Left lung (tissue), 10 donors: ENCODE results near the gene BCAS3. TPM values are rescaled to one million over a fixed set of nuclear protein-coding genes. Genes with fewer than 3 reads are reported as not detected.

Source experiments
- ATAC-seq: fragments of 200-7000 bp; cut with Tn5 transposase; one replicate; pipeline ENCODE4 v1.9.1; 2020; ENCODE audit warnings: moderate library complexity
- DNase-seq, 4 donors: peaks; one replicate each; pipeline ENCODE4 v3.0.0-alpha.2; 2013 to 2020
- H3K27ac ChIP-seq, 2 donors: fragments of 200-600 bp; sonication (generic) in 1 of 2; one replicate each; pipeline versions ENCODE4 v1.5.0 to v1.8.0; 2020 to 2021
- H3K27me3 ChIP-seq, 2 donors: fragments of 200-600 bp; sonication (generic) in 1 of 2; one replicate each; pipeline versions ENCODE4 v1.5.0 to v1.8.0; 2020 to 2021
- H3K36me3 ChIP-seq, 2 donors: fragments of 200-600 bp; sonication (generic) in 1 of 2; one replicate each; pipeline versions ENCODE4 v1.5.0 to v1.8.0; 2020 to 2021
- H3K4me1 ChIP-seq, 2 donors: fragments of 200-600 bp; one replicate each; pipeline ENCODE4 v1.8.0; 2021
- H3K4me3 ChIP-seq, 2 donors: fragments of 200-600 bp; sonication (generic) in 1 of 2; one replicate each; pipeline versions ENCODE4 v1.5.0 to v1.8.0; 2020 to 2021; ENCODE audit warnings: mild to moderate bottlenecking in 1 of 2
- H3K9me3 ChIP-seq, 2 donors: fragments of 200-600 bp; sonication (generic) in 1 of 2; one replicate each; pipeline versions ENCODE4 v1.5.0 to v1.8.0; 2020 to 2021
- CTCF ChIP-seq, 2 donors: fragments of 200-600 bp; sonication (generic) in 1 of 2; IDR thresholded peaks; one replicate each; pipeline versions ENCODE4 v1.5.0 to v1.8.0; 2021; ENCODE audit warnings: antibody characterized with exemption in 2 of 2
- intact Hi-C, 2 donors: fragments of 100-400 bp; cut with DNase I; formaldehyde crosslinking; loops; one replicate each; pipeline versions ENCODE4 v1.11.2 to v1.14.2; 2022
- polyA plus RNA-seq, 6 donors: library from polyadenylated mRNA; unstranded; fragments of 120-200 nt; gene quantifications; one replicate each; pipeline ENCODE4 v1.2.1, GENCODE V29; 2013; ENCODE audit not compliant: insufficient read length in 6 of 6
- total RNA-seq, 2 donors: library from RNA; stranded (reverse); fragmentation: NEBNext Ultra II Directional; extraction: Animal tissue kit (Norgen Biotek cat#: 25700); gene quantifications; one replicate each; pipeline ENCODE4 v1.2.1, GENCODE V29; 2021
- donor health status: DM: no; HTN: yes; CAD: no.
- donor health status: DM: no; HTN: no; CAD: no.

Gene BCAS3
- total and polyA plus RNA-seq, 8 donors = 21.2 to 29.6 (median 28.0) TPM

- ATAC-seq (no peak), DNase-seq (no peak)
- H3K27ac ChIP-seq = no peak overlapping the region
- H3K27me3 ChIP-seq = no peaks in the 10 kb centered on the region
- H3K4me3 ChIP-seq = no peak overlapping the region
- intact Hi-C loops = no loop called here
- no peaks in the 10 kb centered on the region for H3K36me3 ChIP-seq
- no peak for TF ChIP-seq CTCF (IDR thresholded peaks at IDR 0.05)
- H3K4me1 ChIP-seq = no peaks in the 10 kb centered on the region
- no peaks in the 10 kb centered on the region for H3K9me3 ChIP-seq
These were observed 507.7 kb downstream of the BCAS3 start for GRCh38 chr17:61185385-61185784.

DNA sequence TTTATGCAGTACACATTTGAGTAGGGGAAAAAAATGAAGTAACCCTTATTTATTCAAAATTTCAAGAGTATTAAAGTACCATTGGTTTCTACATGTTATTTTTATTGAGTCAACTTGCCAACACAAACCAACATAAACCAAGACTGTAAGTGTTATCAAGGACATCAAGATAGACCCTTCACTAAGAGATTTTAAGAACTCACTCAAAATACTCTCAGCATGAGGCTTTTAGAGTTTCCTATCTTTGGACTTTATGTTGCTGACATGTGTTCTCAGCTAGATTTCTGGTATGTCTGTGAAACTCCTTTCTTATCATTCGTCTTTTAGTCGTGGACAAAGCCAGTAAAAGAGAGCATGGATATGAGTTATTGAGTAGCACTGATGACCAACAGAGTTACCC lies 509.4 kb downstream of the BCAS3 start:
- ATAC-seq = peak; percentile 82
- H3K4me1 ChIP-seq = no peaks in the 10 kb centered on the region

DNA sequence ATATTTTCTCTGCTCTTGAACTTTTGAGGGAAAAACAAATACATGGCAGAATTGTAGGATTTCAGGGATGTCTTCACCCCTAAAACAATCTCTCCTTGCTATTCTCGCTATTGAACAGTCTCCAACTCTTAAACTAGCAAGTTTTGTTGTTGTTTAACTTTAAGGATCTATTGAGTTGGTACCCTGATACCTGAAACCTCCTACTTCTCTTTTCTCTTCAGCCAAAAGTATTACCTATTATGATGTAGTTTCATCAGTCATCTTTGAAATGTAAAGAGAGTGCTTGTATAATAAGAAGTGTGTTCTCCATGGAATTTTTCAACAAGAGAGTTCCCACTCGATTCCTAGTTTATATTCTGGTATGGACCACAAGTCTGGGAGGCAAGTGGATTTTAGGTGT lies 510.4 kb downstream of the BCAS3 start:
- Histone ChIP-seq H3K4me3 (no peak overlapping the region), H3K27ac (no peak overlapping the region), H3K4me1 (no peaks in the 10 kb centered on the region), H3K9me3 (peaks cover 0 to 2% of the 10 kb centered on the region in 2 donors), H3K27me3 (no peaks in the 10 kb centered on the region), H3K36me3 (no peaks in the 10 kb centered on the region)
- ATAC-seq = peak; percentile 15
- no peak for TF ChIP-seq CTCF (IDR thresholded peaks at IDR 0.05)
- no peak for DNase-seq
- intact Hi-C loops = no loop called here

More for the DNA sequence above, 509.4 kb downstream of the BCAS3 start:
- H3K27me3 ChIP-seq = no peaks in the 10 kb centered on the region
- H3K36me3 ChIP-seq = no peaks in the 10 kb centered on the region
- DNase-seq = no peak
- intact Hi-C loops = no loop called here
- H3K4me3 ChIP-seq = no peak overlapping the region
- peak overlapping the region in 1 of 2 donors; percentile 3 for H3K27ac ChIP-seq
- TF ChIP-seq CTCF (IDR thresholded peaks at IDR 0.05) = no peak
- H3K9me3 ChIP-seq = no peaks in the 10 kb centered on the region

DNA sequence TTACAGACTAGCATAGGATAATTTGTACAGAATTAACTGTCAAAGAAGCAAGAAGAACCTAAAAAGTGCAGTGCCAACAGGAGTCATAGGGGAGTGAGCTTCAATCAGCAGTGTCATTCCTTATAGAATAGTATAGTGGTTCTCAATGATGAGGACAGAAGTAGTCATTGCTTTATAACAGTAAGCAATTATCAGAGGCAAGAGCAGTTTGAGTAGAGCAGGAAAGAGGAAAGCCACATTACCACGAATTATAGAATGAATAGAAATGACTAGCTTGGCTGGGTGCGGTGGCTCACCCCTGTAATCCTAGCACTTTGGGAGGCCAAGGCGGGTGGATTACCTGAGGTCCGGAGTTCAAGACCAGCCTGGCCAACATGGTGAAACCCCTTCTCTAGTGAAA lies 512.3 kb downstream of the BCAS3 start:
- Histone ChIP-seq H3K27ac (no peak overlapping the region), H3K9me3 (peaks cover 0 to 2% of the 10 kb centered on the region in 2 donors), H3K27me3 (no peaks in the 10 kb centered on the region), H3K4me1 (no peaks in the 10 kb centered on the region), H3K4me3 (no peak overlapping the region), H3K36me3 (no peaks in the 10 kb centered on the region)
- TF ChIP-seq CTCF (IDR thresholded peaks at IDR 0.05) = no peak
- DNase-seq = no peak
- intact Hi-C loops = no loop called here
- ATAC-seq = no peak

GRCh38 chr17:61196302-61196704 lies 518.7 kb downstream of the BCAS3 start:
- H3K4me1 ChIP-seq = peaks cover 0 to 11% of the 10 kb centered on the region in 2 donors
- no peaks in the 10 kb centered on the region for H3K36me3 ChIP-seq
- DNase-seq (peak in 1 of 4 donors; percentile 61), ATAC-seq (no peak)
- intact Hi-C loops = no loop called here
- no peak for TF ChIP-seq CTCF (IDR thresholded peaks at IDR 0.05)
- no peaks in the 10 kb centered on the region for H3K27me3 ChIP-seq
- H3K4me3 ChIP-seq = no peak overlapping the region
- peaks cover 0 to 2% of the 10 kb centered on the region in 2 donors for H3K9me3 ChIP-seq
- H3K27ac ChIP-seq = peak overlapping the region in 1 of 2 donors; percentile 72
